ENCODE data around the gene KCNK4.
"Not testable (repeated sequence)": the region's sequence is repeated elsewhere in the genome, so short reads cannot be mapped to it uniquely, and the experiment has no call there.

The KCNK4 gene

DNA sequence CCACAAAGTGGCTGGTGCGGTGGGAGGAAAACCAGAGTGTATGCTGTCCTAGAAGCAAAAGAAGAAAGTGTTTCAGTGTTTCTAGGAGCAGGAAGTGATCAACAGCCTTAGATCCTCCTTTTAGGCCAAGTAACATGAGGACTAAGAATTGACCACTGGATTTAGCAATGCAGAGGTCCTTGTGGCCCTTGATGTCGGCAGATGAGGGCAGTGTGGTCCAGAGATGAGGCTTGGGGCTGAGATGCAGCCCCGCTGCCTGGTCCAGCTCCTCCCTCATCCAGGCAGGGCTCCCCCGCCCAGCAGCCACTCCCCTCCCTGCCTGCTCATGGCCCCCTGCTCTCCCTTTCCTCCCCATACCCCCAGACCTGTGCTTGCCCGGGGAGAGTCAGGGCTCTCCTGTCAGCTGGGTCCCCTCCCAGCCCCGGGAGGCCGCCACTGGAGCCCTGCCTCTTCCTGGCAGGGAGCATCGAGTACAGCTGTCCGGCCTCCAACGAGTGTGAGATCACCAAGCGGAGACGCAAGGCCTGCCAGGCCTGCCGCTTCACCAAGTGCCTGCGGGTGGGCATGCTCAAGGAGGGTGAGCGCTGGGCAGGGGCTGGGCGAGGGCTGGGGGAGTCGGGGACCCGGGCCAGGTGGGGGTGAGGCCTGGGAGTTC, 22.5 kb downstream of the KCNK4 start:
- no peak for DNase-seq

DNA sequence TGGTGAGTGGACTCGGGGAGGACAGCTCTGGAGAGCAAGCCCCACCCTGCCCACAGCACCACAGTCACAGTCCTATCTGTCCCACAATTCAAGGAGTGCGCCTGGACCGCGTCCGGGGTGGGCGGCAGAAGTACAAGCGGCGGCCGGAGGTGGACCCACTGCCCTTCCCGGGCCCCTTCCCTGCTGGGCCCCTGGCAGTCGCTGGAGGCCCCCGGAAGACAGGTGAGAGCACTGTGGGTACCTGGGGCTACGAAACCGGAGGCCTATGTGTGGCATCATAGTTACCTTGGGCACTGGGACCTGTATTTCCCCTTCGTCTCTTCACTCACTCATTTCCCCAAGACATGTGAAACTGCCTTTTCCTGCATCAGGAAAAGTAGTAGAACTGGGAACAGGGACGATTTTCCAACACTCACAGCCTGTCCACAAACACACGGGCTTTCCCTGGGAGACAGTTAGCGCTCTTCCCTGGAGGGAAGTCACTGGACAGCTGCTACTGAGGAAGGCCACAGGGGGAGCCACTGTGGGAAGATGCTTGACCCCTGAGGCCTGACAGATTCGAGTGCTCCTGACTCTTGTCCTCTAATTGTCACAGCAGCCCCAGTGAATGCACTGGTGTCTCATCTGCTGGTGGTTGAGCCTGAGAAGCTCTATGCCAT, 23.2 kb downstream of the KCNK4 start:
- DNase-seq: no peak

DNA sequence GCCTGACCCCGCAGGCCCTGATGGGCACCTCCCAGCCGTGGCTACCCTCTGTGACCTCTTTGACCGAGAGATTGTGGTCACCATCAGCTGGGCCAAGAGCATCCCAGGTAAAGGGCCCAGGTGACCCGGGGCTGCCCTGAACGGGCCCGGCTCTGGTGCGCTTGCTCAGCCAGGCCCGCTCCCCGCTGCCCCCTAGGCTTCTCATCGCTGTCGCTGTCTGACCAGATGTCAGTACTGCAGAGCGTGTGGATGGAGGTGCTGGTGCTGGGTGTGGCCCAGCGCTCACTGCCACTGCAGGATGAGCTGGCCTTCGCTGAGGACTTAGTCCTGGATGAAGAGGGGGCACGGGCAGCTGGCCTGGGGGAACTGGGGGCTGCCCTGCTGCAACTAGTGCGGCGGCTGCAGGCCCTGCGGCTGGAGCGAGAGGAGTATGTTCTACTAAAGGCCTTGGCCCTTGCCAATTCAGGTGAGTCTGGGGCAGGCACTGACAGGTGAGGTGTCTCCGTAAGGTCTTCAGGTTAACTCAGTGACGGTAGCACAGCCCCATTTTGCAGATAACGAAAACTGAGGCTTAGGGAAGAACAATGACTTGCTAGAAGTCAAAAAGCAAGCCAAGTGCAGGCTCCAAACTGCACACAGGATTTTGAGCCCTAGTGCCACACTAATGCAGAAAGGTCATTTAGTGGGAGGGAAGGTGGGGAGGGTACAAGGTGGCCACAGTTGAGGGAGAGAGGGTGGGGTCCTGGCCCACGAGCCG, 23.9 kb downstream of the KCNK4 start:
- DNase-seq: no peak

DNA sequence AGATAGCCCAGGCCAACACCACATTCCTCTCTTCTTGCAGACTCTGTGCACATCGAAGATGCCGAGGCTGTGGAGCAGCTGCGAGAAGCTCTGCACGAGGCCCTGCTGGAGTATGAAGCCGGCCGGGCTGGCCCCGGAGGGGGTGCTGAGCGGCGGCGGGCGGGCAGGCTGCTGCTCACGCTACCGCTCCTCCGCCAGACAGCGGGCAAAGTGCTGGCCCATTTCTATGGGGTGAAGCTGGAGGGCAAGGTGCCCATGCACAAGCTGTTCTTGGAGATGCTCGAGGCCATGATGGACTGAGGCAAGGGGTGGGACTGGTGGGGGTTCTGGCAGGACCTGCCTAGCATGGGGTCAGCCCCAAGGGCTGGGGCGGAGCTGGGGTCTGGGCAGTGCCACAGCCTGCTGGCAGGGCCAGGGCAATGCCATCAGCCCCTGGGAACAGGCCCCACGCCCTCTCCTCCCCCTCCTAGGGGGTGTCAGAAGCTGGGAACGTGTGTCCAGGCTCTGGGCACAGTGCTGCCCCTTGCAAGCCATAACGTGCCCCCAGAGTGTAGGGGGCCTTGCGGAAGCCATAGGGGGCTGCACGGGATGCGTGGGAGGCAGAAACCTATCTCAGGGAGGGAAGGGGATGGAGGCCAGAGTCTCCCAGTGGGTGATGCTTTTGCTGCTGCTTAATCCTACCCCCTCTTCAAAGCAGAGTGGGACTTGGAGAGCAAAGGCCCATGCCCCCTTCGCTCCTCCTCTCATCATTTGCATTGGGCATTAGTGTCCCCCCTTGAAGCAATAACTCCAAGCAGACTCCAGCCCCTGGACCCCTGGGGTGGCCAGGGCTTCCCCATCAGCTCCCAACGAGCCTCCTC, 24.8 kb downstream of the KCNK4 start:
- not testable (repeated sequence) for DNase-seq

DNA sequence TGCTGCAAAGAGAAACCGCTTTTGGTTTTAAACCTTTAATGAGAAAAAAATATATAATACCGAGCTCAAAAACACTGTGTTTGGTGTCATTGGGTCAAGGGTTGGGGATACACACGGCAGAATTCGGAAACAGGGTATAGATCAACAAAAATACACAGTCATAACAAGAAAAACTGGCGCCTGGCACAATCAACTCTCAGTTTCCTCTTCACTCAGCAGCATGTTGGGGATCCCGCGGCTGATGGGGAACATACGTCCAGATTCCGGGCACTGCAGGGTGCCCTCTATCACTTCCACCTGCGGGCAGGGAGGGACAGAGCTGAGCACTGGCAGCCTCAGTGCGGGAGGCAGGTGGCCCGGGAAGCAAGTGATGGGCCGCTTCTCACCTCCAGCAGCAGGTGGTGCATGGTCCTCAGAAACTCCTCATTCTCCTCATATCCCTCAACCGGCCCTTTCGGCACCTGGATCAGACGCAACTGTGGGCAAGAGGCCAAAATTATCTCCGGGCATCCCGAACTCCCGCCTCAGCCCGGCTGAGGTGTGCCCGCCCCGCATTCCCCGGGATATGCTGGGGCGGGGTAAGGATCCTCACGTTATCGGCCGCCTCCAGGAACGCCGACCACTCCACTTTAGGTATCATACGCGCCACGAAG, 25.7 kb downstream of the KCNK4 start:
- DNase-seq: peak; percentile 43

DNA sequence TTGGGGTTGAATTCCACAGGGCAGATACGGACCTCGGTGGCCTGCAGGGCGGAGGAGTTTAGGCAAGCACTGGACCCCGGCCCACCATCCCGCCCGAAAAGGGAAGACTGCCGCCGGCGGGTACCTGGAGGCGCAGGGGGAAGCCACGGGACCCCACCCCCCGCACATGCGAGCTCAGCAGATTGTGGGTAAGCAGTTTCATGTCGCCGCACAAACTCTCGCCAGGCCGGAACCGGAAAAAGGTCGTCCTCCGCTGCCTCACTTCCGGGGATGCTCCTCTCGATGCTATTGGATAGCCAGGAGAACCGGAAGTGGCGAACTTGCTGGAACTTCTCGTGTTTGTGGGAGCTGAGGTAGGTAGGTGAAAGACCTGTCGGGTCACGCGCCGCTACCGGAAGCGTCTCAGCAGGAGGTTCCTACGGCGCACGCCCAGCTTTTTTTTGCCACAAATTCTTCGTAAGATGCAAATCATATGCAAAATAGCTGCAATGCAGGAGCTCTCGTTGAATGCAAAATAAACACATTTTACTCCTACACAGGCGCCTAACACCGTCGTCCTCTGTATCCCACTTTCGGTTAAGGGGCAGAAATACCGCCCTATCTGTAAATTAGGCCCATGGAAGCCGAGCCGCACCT, 26.3 kb downstream of the KCNK4 start, which contains the start of gene TRMT112:
Gene TRMT112 (minus strand): TSS at position 235 of the 636 bp plus-strand sequence. CDS start 33 bp downstream, at position 202.
- DNase-seq: peak; percentile 96

DNA sequence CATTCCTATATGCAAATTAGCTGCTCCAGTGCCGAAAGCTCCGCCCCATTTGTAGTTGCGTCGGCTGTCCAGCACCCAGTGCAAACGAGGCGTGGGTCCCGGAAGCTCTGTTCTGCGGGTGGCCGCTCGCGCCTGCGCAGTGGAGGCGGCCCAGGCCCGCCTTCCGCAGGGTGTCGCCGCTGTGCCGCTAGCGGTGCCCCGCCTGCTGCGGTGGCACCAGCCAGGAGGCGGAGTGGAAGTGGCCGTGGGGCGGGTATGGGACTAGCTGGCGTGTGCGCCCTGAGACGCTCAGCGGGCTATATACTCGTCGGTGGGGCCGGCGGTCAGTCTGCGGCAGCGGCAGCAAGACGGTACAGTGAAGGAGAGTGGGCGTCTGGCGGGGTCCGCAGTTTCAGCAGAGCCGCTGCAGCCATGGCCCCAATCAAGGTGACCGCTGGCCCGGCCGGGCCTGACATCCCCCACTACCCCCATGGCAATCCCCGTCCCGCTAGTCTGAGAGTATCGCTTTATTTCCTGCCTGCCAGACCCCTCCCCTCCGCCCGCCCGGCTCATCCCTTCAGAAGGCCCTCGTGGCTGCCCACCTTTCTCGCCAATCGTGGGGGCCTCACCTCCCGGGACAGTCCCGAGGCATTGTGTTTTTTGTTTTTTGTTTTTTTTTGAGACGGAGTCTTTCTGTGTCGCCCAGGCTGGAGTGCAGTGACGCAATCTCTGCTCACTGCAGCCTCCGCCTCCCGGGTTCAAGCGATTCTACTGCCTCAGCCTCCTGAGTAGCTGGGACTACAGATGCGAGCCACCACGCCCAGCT, 27.1 kb downstream of the KCNK4 start, which contains the start of gene PRDX5:
Gene PRDX5 (plus strand): TSS at position 161 of the 805 bp plus-strand sequence. CDS start 95 bp downstream, at position 256.
- DNase-seq: peak; percentile 91

DNA sequence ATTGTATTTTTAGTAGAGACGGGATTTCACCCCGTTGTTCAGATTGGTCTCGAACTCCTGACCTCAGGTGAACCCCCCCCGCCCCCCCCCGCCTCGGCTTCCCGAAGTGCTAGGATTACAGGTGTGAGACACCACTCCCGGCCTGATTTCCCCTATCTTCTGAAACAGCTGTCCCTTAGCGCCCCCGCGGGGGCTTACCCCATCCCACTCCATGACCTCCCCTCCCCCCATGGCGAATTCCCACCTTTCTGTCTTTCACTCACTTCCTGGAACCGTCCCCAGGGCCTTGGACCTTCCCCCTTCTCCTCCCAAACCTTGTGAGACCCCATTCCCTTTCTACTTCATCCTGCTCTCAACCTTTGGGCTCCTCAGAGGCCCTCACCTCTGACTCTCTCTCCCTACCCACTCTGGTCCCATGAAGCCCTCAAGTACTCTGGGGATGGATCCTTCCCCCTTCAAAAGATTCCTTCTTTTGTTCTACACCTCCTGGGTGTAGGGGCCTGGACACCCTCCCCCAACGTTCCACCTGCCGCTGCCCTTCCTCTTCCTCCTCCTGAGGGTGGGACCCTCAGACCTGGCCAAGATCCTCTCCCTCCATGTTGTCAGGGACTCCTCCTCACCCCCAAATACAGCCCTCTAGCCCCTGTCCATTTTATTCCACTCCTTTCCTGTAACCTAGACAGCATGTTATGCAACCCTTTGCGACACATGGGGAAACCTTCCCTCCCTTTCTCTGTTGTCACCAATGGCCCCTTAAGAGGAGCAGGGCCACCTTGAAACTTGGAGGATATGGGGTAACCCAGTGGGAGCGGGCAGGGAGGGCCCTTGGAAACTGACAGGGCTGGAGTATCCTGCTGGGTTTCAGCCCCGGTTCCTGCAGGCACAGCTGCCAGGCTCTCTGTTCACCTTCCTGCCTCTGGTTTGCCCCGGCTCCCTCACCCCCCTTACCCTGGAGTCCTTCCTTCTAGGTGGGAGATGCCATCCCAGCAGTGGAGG, 28.0 kb downstream of the KCNK4 start:
- DNase-seq: no peak

DNA sequence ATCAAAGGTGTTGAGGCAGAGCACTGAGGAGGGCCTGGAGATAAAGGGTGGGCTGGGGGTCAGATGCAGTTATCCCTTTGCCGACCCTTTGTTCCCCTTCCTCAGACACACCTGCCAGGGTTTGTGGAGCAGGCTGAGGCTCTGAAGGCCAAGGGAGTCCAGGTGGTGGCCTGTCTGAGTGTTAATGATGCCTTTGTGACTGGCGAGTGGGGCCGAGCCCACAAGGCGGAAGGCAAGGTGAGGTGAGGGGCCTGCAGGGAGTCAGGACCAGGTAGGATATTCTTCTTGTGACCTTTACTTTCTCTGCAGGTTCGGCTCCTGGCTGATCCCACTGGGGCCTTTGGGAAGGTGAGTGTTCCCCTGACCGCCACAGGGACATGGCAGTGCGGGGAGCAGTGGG, 29.5 kb downstream of the KCNK4 start:
- no peak for DNase-seq

DNA sequence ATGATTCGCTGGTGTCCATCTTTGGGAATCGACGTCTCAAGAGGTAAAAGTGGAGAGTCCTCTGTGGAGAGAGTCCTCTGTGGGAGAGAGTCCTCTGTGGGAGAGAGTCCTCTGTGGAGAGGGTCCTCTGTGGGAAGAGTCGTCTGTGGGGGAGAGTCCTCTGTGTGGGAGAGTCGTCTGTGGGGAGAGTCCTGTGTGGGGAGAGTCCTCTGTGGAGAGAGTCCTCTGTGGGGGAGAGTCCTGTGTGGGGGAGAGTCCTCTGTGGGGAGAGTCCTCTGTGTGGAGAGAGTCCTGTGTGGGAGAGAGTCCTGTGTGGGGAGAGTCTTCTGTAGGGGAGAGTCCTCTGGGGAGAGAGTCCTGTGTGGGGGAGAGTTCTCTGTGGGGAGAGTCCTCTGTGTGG, 29.9 kb downstream of the KCNK4 start:
- DNase-seq: no peak

DNA sequence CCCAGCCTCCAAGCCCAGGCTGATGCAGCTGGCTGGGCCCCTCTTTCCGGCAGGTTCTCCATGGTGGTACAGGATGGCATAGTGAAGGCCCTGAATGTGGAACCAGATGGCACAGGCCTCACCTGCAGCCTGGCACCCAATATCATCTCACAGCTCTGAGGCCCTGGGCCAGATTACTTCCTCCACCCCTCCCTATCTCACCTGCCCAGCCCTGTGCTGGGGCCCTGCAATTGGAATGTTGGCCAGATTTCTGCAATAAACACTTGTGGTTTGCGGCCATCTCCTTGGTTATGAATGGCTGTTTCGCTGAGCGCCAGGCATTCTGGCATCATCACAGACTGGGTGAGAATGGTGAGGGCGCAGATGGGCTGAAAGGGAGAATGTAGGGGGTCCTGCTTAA, 30.4 kb downstream of the KCNK4 start:
- DNase-seq: peak; percentile 58

DNA sequence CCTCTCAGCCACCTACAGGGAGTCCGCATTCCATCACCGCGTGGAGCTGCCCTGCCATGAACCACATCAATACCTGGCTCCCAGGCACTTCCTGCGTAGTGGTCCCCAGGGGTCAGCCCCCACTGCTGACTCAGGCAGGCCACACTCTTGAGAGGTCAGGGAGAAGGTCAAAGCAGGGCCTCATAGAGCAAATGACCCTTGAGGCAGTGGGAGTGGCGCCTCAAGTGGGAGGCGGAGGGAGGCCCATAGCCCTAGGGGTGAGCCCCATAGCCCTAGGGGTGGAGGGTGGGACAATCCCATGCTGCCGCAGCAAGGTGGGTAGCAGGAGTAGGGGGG, 31.8 kb downstream of the KCNK4 start:
- no peak for DNase-seq

DNA sequence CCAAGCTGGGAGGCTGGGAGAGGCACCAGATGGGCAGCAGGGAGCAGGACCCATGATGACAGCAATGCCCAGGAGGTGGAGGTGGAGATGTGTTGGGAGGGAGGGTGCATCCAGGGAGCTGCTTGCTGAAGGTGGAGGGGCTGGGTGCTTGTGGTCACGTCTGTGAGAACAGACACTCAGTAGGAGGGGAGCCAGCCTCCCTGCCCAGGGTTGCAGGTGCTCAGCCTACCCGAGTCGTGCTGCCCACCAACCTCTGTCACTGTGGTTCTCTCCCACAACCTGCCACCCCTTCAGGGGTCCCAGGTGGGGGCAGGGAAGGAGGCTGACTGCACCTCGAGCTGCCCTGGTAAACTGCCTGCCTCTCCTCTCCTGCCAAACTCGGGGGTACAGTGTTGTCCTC, 32.3 kb downstream of the KCNK4 start:
- no peak for DNase-seq

DNA sequence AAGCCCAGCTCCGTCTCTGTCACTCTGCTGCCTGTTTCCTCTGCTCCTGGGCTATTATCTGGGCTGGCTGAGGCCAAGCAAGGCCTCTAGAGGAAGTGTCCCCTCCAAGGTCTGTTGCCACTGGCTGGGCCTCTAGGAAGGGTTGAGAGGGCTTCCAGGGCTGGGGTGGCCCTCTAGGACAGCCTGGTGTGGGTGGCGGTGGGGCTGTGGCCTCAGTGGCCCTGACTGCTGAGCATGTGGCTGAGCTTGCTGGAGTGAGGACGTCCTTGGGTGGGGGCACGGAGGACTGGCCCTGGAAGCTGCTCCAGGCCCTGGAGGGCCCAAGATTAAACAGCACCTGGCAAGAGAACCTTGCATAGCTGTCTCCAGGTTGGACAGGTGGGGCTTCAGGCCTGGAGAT, 32.9 kb downstream of the KCNK4 start:
- DNase-seq: not testable (repeated sequence)

DNA sequence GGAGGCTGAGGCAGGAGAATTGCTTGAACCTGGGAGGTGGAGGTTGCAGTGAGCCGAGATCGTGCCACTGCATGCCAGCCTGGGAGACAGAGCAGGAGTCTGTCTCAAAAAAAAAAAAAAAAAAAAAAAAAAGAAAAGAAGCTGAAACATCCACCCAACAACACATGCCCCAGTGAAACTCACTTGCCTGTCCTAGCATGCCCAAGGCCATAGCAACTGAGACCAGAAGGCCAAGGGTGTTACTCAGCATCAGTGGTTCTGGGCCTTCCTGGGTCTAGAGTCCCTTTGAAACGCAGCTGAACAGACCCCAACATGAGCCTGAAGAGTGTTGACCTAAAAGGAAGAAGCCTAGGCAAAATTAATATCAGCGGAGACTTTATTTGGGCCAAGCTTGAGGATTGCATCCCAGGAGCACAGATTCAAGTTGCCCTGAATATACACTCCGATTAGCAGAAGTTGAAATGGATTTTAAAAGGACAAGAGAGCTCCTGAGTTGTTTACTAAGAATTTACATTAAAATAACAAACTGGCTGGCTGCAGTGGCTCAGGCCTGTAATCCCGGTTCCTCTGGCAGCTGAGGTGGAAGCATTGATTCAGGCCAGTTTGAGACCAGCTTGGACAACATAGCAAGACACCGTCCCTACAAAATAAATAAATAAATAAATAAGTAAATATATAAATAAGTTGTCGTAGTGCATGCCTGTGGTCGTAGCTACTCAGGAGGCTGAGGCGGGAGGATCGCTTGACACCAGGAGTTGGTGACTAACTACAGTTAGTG, 33.8 kb downstream of the KCNK4 start:
- no peak for DNase-seq

DNA sequence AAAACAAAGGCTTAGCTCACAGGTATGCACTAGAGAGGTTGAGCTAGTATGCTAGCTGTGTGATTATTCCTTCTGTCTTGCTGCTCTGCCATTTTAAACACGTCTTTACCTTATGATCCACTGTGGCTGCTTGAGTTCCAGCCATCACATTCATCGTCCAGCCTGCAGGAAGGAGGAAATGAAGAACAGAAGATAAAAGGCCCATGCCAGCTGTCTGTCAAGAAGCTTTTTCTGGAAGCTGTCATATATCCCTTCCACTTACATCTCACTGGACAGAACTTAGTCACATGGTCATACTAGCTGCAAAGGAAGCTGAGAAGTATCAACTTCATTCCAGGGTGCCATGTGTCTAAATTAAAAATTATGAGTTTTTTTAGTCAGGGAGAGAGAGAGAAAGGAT, 36.3 kb downstream of the KCNK4 start:
- DNase-seq: no peak

DNA sequence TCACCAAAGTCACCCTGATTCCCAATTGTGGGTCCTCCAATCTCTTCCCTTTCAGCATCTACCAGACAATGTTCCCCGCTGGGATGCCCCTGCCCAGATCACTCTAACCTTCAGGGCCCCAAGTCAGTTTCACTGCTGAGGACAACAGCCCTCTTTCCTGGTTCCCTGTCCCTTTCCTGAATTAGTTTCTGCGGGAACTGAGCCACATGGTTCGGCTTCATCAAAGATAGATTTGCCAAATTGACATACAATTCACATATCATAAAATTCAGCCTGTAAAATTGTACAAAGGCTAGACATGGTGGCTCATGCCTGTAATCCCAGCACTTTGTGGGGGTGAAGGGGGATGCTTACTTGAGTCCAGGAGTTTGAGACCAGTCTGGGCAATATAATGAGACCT, 36.9 kb downstream of the KCNK4 start:
- DNase-seq: no peak

DNA sequence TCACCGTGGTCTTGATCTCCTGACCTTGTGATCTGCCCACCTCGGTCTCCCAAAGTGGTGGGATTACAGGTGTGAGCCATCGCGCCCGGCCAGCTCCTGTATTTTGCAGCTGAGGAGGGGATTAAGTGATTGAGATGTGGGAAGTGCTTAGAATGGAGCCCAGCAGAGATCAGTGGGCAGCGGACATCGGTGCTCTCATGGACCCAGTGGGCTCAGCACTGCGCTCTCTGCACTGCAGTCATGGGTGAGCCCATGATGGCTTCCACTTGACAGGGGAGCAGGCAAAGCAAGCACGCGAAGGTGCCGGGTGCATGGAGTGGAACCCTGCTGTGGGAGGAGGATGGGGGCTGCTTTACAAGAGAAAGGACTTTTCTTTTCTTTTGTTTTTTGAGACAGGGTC, 39.8 kb downstream of the KCNK4 start:
- DNase-seq: no peak

Measured in NCI-H2029 treated with DMSO at 0.1 percent for 48 hours (cell line).